HEK293 (cell line): ENCODE measurements around the gene UNC13A.
A peak's percentile ranks its signal among the peaks of the same experiment; 100 is the strongest.

Experiments used
- CTCF ChIA-PET: fragments of 350-600 bp; formaldehyde crosslinking; extraction: SDS; loops from one replicate; lab custom pipeline; 2021; ENCODE audit warnings: antibody characterized with exemption; lab: Yijun Ruan, JAX
- POLR2A ChIA-PET: fragments of 300-600 bp; formaldehyde crosslinking; extraction: SDS; loops from one replicate; lab custom pipeline; 2020; ENCODE audit warnings: antibody characterized with exemption, inconsistent platforms; lab: Yijun Ruan, JAX
- H3K27ac ChIP-seq: fragments of 200-500 bp; sonication (Bioruptor generic); 2 replicates; pipeline ENCODE4 v1.5.1; 2014; ENCODE audit warnings: low read depth, low read length, control low read depth, inconsistent platforms; ENCODE audit errors: extremely low read depth
- H3K36me3 ChIP-seq, 2 experiments: fragments of 200-500 bp in 1 of 2; sonication (Bioruptor generic) in 1 of 2; 1 replicate in 1 of 2; 2 replicates in 1 of 2; pipeline ENCODE4 v1.5.1; 2014 to 2017; ENCODE audit warnings: inconsistent platforms in 2 of 2, low read length in 2 of 2; ENCODE audit not compliant: control insufficient read depth in 2 of 2, insufficient read depth in 1 of 2
- H3K4me1 ChIP-seq: fragments of 200-500 bp; sonication (Bioruptor generic); 2 replicates; pipeline ENCODE4 v1.5.1; 2014; ENCODE audit warnings: mild to moderate bottlenecking, low read length, inconsistent platforms; ENCODE audit not compliant: control insufficient read depth, insufficient read depth
- H3K4me3 ChIP-seq: 2 replicates; pipeline ENCODE4 v1.5.1; 2011; ENCODE audit warnings: low read depth, mild to moderate bottlenecking, control low read depth, low read length, moderate library complexity
- H3K9me3 ChIP-seq: fragments of 200-500 bp; sonication (Bioruptor generic); 2 replicates; pipeline ENCODE4 v1.5.1; 2014; ENCODE audit warnings: low read depth, low read length, inconsistent platforms; ENCODE audit not compliant: control insufficient read depth, insufficient read depth
- ELK4 ChIP-seq: IDR thresholded peaks from 2 replicates; pipeline ENCODE4 v1.6.1; 2011; ENCODE audit warnings: mild to moderate bottlenecking, low read depth, low read length, borderline replicate concordance
- INSM2 ChIP-seq: fragments of 450-650 bp; formaldehyde crosslinking; IDR thresholded peaks from 2 replicates; pipeline ENCODE4 v1.5.1; 2016; ENCODE audit warnings: missing biosample characterization, missing genetic modification characterization
- KLF1 ChIP-seq: fragments of 450-650 bp; formaldehyde crosslinking; IDR thresholded peaks from 2 replicates; pipeline ENCODE4 v1.5.1; 2016; ENCODE audit warnings: missing biosample characterization, missing genetic modification characterization
- KLF10 ChIP-seq: fragments of 450-650 bp; IDR thresholded peaks from 2 replicates; pipeline ENCODE4 v1.5.1; 2018; ENCODE audit warnings: missing biosample characterization, mild to moderate bottlenecking, missing genetic modification characterization
- KLF16 ChIP-seq: fragments of 450-650 bp; formaldehyde crosslinking; IDR thresholded peaks from 2 replicates; pipeline ENCODE4 v1.5.1; 2017; ENCODE audit warnings: missing biosample characterization, missing genetic modification characterization
- KLF7 ChIP-seq: fragments of 450-650 bp; formaldehyde crosslinking; IDR thresholded peaks from 2 replicates; pipeline ENCODE4 v1.5.1; 2016; ENCODE audit warnings: missing biosample characterization, missing genetic modification characterization, borderline replicate concordance
- KLF9 ChIP-seq: fragments of 450-650 bp; formaldehyde crosslinking; IDR thresholded peaks from 2 replicates; pipeline ENCODE4 v1.5.1; 2016; ENCODE audit warnings: missing biosample characterization, missing genetic modification characterization, low read depth
- SP2 ChIP-seq: fragments of 450-650 bp; formaldehyde crosslinking; IDR thresholded peaks from 2 replicates; pipeline ENCODE4 v1.5.1; 2016; ENCODE audit warnings: missing biosample characterization, missing genetic modification characterization
- WT1 ChIP-seq: fragments of 450-650 bp; formaldehyde crosslinking; IDR thresholded peaks from 2 replicates; pipeline ENCODE4 v1.5.1; 2016; ENCODE audit warnings: missing biosample characterization, missing genetic modification characterization
- YY1 ChIP-seq: fragments of 450-650 bp; formaldehyde crosslinking; IDR thresholded peaks from 2 replicates; pipeline ENCODE4 v1.5.1; 2018; ENCODE audit warnings: missing biosample characterization, missing genetic modification characterization
- ZBTB21 ChIP-seq: fragments of 450-650 bp; formaldehyde crosslinking; IDR thresholded peaks from 2 replicates; pipeline ENCODE4 v1.5.1; 2017; ENCODE audit warnings: missing biosample characterization, missing genetic modification characterization
- ZBTB8A ChIP-seq: fragments of 450-650 bp; formaldehyde crosslinking; IDR thresholded peaks from 2 replicates; pipeline ENCODE4 v1.5.1; 2016; ENCODE audit warnings: missing biosample characterization, missing genetic modification characterization
- ZFP69B ChIP-seq: fragments of 450-650 bp; formaldehyde crosslinking; IDR thresholded peaks from 2 replicates; pipeline ENCODE4 v1.5.1; 2016; ENCODE audit warnings: missing biosample characterization, missing genetic modification characterization
- ZNF211 ChIP-seq: fragments of 450-650 bp; formaldehyde crosslinking; IDR thresholded peaks from 2 replicates; pipeline ENCODE4 v1.5.1; 2016; ENCODE audit warnings: low read depth, missing biosample characterization, missing genetic modification characterization
- ZNF23 ChIP-seq: fragments of 450-650 bp; formaldehyde crosslinking; IDR thresholded peaks from 2 replicates; pipeline ENCODE4 v1.5.1; 2016; ENCODE audit warnings: missing biosample characterization, missing genetic modification characterization, borderline replicate concordance
- ZNF280D ChIP-seq: fragments of 450-650 bp; formaldehyde crosslinking; IDR thresholded peaks from 2 replicates; pipeline ENCODE4 v1.5.1; 2016; ENCODE audit warnings: missing biosample characterization, missing genetic modification characterization
- ZNF292 ChIP-seq: fragments of 450-650 bp; formaldehyde crosslinking; IDR thresholded peaks from 2 replicates; pipeline ENCODE4 v1.5.1; 2016; ENCODE audit warnings: low read depth, missing biosample characterization, missing genetic modification characterization, borderline replicate concordance
- ZNF335 ChIP-seq: fragments of 450-650 bp; formaldehyde crosslinking; conservative IDR thresholded peaks from 2 replicates; pipeline ENCODE4 v1.5.1; 2016; ENCODE audit warnings: missing biosample characterization, missing genetic modification characterization
- ZNF488 ChIP-seq: fragments of 450-650 bp; formaldehyde crosslinking; IDR thresholded peaks from 2 replicates; pipeline ENCODE4 v1.5.1; 2016; ENCODE audit warnings: missing biosample characterization, missing genetic modification characterization
- ZNF610 ChIP-seq: fragments of 450-650 bp; formaldehyde crosslinking; IDR thresholded peaks from 2 replicates; pipeline ENCODE4 v1.5.1; 2016; ENCODE audit warnings: missing biosample characterization, missing genetic modification characterization, borderline replicate concordance
- ZNF629 ChIP-seq: fragments of 450-650 bp; formaldehyde crosslinking; IDR thresholded peaks from 2 replicates; pipeline ENCODE4 v1.5.1; 2017; ENCODE audit warnings: missing biosample characterization, missing genetic modification characterization
- TF ChIP-seq, protein P1 (sequence below): fragments of 450-650 bp; formaldehyde crosslinking; IDR thresholded peaks from 2 replicates; pipeline ENCODE4 v1.5.1; 2017; ENCODE audit warnings: missing biosample characterization, missing genetic modification characterization
- TF ChIP-seq, protein P2 (sequence below): sonication (generic); formaldehyde crosslinking; IDR thresholded peaks from 2 replicates; pipeline ENCODE4 v1.8.1; 2022; ENCODE audit warnings: mild to moderate bottlenecking, moderate library complexity, missing genetic modification reagents
- TF ChIP-seq, protein P3 (sequence below): fragments of 450-650 bp; formaldehyde crosslinking; IDR thresholded peaks from 2 replicates; pipeline ENCODE4 v1.5.1; 2016; ENCODE audit warnings: missing biosample characterization, missing genetic modification characterization

UNC13A gene

GRCh38 chr19:17555929-17556813 is 132.0 kb downstream of the UNC13A start (continued):
- TF ChIP-seq INSM2 (tag by site-specific recombination): peak; percentile 9; the same call in 1 of the 2 replicates
- no peak for TF ChIP-seq ZNF23
- TF ChIP-seq ZNF280D (tag by site-specific recombination): no peak
- TF ChIP-seq ZNF335: peak; percentile 64
- TF ChIP-seq ZNF629 (tag by site-specific recombination): no peak
- TF ChIP-seq, protein P1, sequence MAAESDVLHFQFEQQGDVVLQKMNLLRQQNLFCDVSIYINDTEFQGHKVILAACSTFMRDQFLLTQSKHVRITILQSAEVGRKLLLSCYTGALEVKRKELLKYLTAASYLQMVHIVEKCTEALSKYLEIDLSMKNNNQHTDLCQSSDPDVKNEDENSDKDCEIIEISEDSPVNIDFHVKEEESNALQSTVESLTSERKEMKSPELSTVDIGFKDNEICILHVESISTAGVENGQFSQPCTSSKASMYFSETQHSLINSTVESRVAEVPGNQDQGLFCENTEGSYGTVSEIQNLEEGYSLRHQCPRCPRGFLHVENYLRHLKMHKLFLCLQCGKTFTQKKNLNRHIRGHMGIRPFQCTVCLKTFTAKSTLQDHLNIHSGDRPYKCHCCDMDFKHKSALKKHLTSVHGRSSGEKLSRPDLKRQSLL: no peak
- no peak for TF ChIP-seq ELK4
- TF ChIP-seq KLF9 (tag by site-specific recombination): peak; percentile 31; the same call in 1 of the 2 replicates

DNA sequence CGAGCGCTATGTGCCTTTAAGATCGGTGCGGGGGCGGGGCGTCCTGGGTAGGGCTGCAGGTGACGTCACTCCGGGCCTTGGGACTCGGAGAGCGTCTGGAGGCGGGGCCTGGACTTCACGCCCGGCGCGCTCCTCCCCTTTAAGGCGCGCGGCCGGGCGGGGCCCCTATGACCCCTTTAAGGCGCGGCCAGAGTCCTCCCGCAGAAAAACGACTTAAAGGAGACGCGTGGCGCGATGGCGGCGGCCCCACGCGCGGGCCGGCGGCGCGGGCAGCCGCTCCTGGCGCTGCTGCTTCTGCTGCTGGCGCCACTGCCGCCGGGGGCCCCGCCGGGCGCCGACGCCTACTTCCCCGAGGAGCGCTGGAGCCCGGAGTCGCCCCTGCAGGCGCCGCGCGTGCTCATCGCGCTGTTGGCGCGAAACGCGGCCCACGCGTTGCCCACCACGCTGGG is 132.7 kb downstream of the UNC13A start, which contains the start of gene COLGALT1:
Gene COLGALT1 (plus strand): TSS at position 170 of the 449 bp plus-strand sequence. CDS start 65 bp downstream, at position 235.
- peak within 1 kb of the TSS; percentile 88 for H3K4me3 ChIP-seq
- ChIA-PET CTCF (interaction anchor here (0.6 to 1.7 kb wide), 3 partner anchors 18 to 1619 kb away, joined by 3 to 8 read pairs (median 3); no protein-coding TSS in a partner anchor), POLR2A (no interaction called here)
- no peaks in the 10 kb centered on the region for H3K9me3 ChIP-seq
- no peaks in the 10 kb centered on the region; the same call in 1 of the 2 replicates for H3K4me1 ChIP-seq
- peaks cover 16 to 20% of the 10 kb centered on the region in 2 experiments for H3K36me3 ChIP-seq
- H3K27ac ChIP-seq: peak within 1 kb of the TSS; percentile 56; the same call in 1 of the 2 replicates
- TF ChIP-seq KLF1 (tag by site-specific recombination) (peak; percentile 64), SP2 (tag by site-specific recombination) (peak; percentile 69), ZNF211 (tag by site-specific recombination) (no peak), YY1 (tag by site-specific recombination) (0 out of 2 replicates have a peak, but pooled peaks have one; percentile 17), KLF7 (tag by site-specific recombination) (no peak), KLF16 (tag by site-specific recombination) (peak; percentile 44; the same call in 1 of the 2 replicates), KLF10 (tag by site-specific recombination) (peak; percentile 70), ZBTB8A (tag by site-specific recombination) (peak; percentile 92), ZNF488 (no peak), WT1 (tag by site-specific recombination) (0 out of 2 replicates have a peak, but pooled peaks have one; percentile 18), ZBTB21 (peak; percentile 83), ZFP69B (tag by site-specific recombination) (peak; percentile 43; the same call in 1 of the 2 replicates), ZNF292 (tag by site-specific recombination) (no peak), ZNF610 (peak; percentile 57; the same call in 1 of the 2 replicates)
- TF ChIP-seq, protein P2, sequence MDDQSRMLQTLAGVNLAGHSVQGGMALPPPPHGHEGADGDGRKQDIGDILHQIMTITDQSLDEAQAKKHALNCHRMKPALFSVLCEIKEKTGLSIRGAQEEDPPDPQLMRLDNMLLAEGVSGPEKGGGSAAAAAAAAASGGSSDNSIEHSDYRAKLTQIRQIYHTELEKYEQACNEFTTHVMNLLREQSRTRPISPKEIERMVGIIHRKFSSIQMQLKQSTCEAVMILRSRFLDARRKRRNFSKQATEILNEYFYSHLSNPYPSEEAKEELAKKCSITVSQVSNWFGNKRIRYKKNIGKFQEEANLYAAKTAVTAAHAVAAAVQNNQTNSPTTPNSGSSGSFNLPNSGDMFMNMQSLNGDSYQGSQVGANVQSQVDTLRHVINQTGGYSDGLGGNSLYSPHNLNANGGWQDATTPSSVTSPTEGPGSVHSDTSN: peak; percentile 50
- TF ChIP-seq, protein P3, sequence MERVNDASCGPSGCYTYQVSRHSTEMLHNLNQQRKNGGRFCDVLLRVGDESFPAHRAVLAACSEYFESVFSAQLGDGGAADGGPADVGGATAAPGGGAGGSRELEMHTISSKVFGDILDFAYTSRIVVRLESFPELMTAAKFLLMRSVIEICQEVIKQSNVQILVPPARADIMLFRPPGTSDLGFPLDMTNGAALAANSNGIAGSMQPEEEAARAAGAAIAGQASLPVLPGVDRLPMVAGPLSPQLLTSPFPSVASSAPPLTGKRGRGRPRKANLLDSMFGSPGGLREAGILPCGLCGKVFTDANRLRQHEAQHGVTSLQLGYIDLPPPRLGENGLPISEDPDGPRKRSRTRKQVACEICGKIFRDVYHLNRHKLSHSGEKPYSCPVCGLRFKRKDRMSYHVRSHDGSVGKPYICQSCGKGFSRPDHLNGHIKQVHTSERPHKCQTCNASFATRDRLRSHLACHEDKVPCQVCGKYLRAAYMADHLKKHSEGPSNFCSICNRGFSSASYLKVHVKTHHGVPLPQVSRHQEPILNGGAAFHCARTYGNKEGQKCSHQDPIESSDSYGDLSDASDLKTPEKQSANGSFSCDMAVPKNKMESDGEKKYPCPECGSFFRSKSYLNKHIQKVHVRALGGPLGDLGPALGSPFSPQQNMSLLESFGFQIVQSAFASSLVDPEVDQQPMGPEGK (tag by site-specific recombination): peak; percentile 29; the same call in 1 of the 2 replicates
